Common myeloid progenitor, CD34-positive (primary cell): Measurements from ENCODE around the gene PTCH1.

Experiments used
- CTCF ChIA-PET: fragments of 350-600 bp; sonication (Branson Sonifier 250); formaldehyde crosslinking; loops from one replicate; lab custom pipeline; 2021; ENCODE audit warnings: antibody characterized with exemption; lab: Charles Lee
- POLR2A ChIA-PET: fragments of 350-600 bp; sonication (Branson Sonifier 250); formaldehyde crosslinking; loops from one replicate; lab custom pipeline; 2021; ENCODE audit warnings: antibody characterized with exemption; lab: Charles Lee
- DNase-seq, 3 donors: peaks; one replicate each; pipeline versions ENCODE4 v3.0.0 to v3.0.0-alpha.2; 2013
- H3K27ac ChIP-seq, 2 experiments: 1 replicate in 1 of 2; 2 replicates in 1 of 2; pipeline ENCODE4 v1.7.0; 2013; ENCODE audit warnings: inconsistent platforms in 2 of 2, low read length in 2 of 2, mild to moderate bottlenecking in 2 of 2, low read depth in 1 of 2, moderate library complexity in 1 of 2; ENCODE audit not compliant: severe bottlenecking in 2 of 2, insufficient read depth in 1 of 2, poor library complexity in 1 of 2
- H3K27me3 ChIP-seq, 5 experiments: replicated peaks in 2 of 5; 1 replicate in 3 of 5; 2 replicates in 2 of 5; pipeline versions ENCODE4 v1.6.1 to v1.7.0; 2013; ENCODE audit warnings: low read length in 4 of 5, mild to moderate bottlenecking in 2 of 5, moderate library complexity in 2 of 5, inconsistent platforms in 1 of 5; ENCODE audit not compliant: insufficient read depth in 5 of 5, control insufficient read depth in 4 of 5
- H3K36me3 ChIP-seq, 4 experiments: 1 replicate in 2 of 4; 2 replicates in 2 of 4; pipeline versions ENCODE4 v1.6.1 to v1.7.0; 2013; ENCODE audit warnings: low read length in 3 of 4, control low read depth in 1 of 4, mild to moderate bottlenecking in 1 of 4; ENCODE audit not compliant: control insufficient read depth in 4 of 4, insufficient read depth in 4 of 4
- H3K4me1 ChIP-seq, 4 experiments: 1 replicate in 3 of 4; 2 replicates in 1 of 4; pipeline versions ENCODE4 v1.6.1 to v1.7.1; 2013; ENCODE audit warnings: low read length in 3 of 4, mild to moderate bottlenecking in 3 of 4, control low read depth in 1 of 4, inconsistent platforms in 1 of 4, moderate library complexity in 1 of 4; ENCODE audit not compliant: control insufficient read depth in 4 of 4, insufficient read depth in 4 of 4; ENCODE audit errors: control extremely low read depth in 1 of 4
- H3K4me3 ChIP-seq, 7 experiments: 1 replicate in 4 of 7; 2 replicates in 3 of 7; pipeline versions ENCODE4 v1.5.1 to v1.7.0; 2013; ENCODE audit warnings: mild to moderate bottlenecking in 7 of 7, low read length in 6 of 7, moderate library complexity in 6 of 7, inconsistent platforms in 2 of 7, low read depth in 2 of 7, control low read depth in 1 of 7; ENCODE audit not compliant: insufficient read depth in 4 of 7, control insufficient read depth in 1 of 7; ENCODE audit errors: extremely low read depth in 1 of 7
- H3K9me3 ChIP-seq, 5 experiments: 1 replicate in 4 of 5; 2 replicates in 1 of 5; pipeline versions ENCODE4 v1.6.1 to v1.7.1; 2013; ENCODE audit warnings: low read length in 4 of 5, mild to moderate bottlenecking in 2 of 5, inconsistent platforms in 1 of 5, low read depth in 1 of 5, moderate library complexity in 1 of 5; ENCODE audit not compliant: control insufficient read depth in 4 of 5, insufficient read depth in 2 of 5; ENCODE audit errors: control extremely low read depth in 1 of 5
- WGBS: methylation state at CpG from one replicate; pipeline ENCODE4 v1.1.5; 2013; ENCODE audit not compliant: insufficient coverage; 5-methylcytosine and 5-hydroxymethylcytosine counted together

PTCH1 gene

DNA sequence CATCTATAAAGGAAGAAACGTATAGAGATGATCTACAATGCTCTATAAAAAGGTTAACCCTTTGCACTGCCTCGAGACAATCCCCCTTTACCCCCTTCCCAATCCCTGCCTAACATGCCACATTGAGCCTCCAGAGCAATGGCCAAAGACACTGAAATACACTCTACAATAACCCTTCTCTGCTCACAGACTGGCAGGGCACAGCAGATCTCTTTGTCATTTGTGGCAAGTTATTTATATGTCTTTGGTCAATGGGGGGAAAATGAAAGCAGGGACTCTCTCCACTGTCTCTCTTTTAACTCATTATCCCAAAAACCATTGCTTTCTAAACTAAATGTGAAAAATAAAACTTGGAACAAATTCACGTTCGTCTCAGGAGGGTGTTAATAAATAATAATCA, 51.7 kb downstream of the PTCH1 start:
- DNase-seq, result no peak
- H3K27me3 ChIP-seq, result peaks cover 0 to 81% (median 41%) of the 10 kb centered on the region in 5 experiments
- no peaks in the 10 kb centered on the region for H3K36me3 ChIP-seq
- H3K4me1 ChIP-seq, result peaks cover 2 to 27% (median 26%) of the 10 kb centered on the region in 4 experiments
- no CpG with 5 or more reads among the region's 4 CpGs for WGBS
- H3K27ac ChIP-seq, result no peak overlapping the region
- peaks cover 0 to 9% (median 2%) of the 10 kb centered on the region in 5 experiments for H3K9me3 ChIP-seq
- no peak overlapping the region for H3K4me3 ChIP-seq
- ChIA-PET CTCF (no interaction called here), POLR2A (no interaction called here)

DNA sequence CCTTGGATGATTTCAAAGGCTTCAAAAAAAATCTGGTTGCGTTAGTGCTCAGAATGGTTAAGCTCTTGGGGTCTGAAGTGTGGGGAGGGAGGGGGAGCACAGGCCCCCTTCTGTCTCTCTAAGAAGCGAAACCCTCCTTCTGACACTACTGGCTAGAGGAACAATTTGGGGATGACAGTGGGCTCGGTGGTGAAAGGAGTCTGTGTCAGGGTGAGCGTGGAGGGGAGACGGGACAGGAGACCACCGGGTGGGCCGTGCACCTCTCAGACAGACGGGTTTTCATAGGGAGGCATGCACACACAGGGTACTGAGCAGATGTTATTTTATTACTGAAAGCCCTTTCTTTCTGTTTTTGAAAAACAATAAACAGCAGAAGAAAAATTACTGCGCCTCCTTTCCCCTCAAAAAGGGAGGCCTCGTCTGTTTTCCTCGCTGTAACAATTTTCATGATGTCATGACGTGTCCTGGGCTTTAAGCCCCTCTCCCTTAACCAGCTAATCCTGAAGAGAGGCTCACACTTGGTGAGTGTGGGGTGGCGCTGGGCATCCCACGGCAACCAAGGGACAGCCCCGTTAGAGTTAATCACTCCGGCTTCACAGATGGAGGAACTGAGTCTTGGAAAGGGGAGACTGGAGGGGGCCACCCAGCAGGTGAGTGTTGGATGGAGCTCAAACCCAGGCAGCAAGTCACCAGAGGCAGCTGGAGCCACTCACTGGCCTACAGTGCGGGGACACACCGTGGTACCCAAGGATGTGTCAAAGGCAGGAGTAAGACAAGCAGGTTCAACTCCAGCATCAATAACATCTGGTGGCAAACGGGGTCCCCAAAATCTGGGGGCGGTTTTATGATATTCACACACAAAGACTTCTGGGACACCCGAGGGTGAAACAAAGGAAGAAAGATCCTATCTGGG, 53.4 kb downstream of the PTCH1 start:
- peak in 1 of 3 donors; percentile 7 for DNase-seq
- H3K4me1 ChIP-seq, result peaks cover 2 to 27% (median 26%) of the 10 kb centered on the region in 4 experiments
- H3K27me3 ChIP-seq, result peaks cover 2 to 81% (median 43%) of the 10 kb centered on the region in 5 experiments
- ChIA-PET POLR2A (interaction anchor here (0.8 kb wide), 1 partner anchor 162 kb away, joined by 3 read pairs; no protein-coding TSS in a partner anchor), CTCF (interaction anchor here (0.9 to 1.3 kb wide), 3 partner anchors 8 to 37 kb away, joined by 4 to 6 read pairs (median 4); no protein-coding TSS in a partner anchor)
- peak overlapping the region in 1 of 2 experiments; percentile 51 for H3K27ac ChIP-seq
- H3K4me3 ChIP-seq, result peak overlapping the region in 5 of 7 experiments; percentile 1 to 63 (median 38)
- H3K9me3 ChIP-seq, result peaks cover 0 to 9% (median 2%) of the 10 kb centered on the region in 5 experiments
- no peaks in the 10 kb centered on the region for H3K36me3 ChIP-seq
- WGBS, result 39% methylated on average over 16 of the region's 21 CpGs

- DNase-seq, result peak; percentile 96 to 99 (median 98)
- CTCF ChIA-PET, result interaction anchor here (0.9 to 1.3 kb wide), 2 partner anchors 9 to 38 kb away, joined by 4 read pairs; no protein-coding TSS in a partner anchor
- Histone ChIP-seq H3K4me3 (peak overlapping the region in 5 of 7 experiments; percentile 21 to 63 (median 50)), H3K27ac (peak overlapping the region in 1 of 2 experiments; percentile 51), H3K36me3 (no peaks in the 10 kb centered on the region), H3K27me3 (peaks cover 2 to 82% (median 45%) of the 10 kb centered on the region in 5 experiments), H3K4me1 (peaks cover 2 to 27% (median 26%) of the 10 kb centered on the region in 4 experiments), H3K9me3 (peaks cover 0 to 9% (median 0%) of the 10 kb centered on the region in 5 experiments)
- POLR2A ChIA-PET, result interaction anchor here (0.6 to 0.8 kb wide), 2 partner anchors 161 to 761 kb away, joined by 3 read pairs; no protein-coding TSS in a partner anchor
- WGBS, result 0% methylated on average over 18 of the region's 30 CpGs
These were observed 54.3 kb downstream of the PTCH1 start for GRCh38 chr9:95462249-95463147.

DNA sequence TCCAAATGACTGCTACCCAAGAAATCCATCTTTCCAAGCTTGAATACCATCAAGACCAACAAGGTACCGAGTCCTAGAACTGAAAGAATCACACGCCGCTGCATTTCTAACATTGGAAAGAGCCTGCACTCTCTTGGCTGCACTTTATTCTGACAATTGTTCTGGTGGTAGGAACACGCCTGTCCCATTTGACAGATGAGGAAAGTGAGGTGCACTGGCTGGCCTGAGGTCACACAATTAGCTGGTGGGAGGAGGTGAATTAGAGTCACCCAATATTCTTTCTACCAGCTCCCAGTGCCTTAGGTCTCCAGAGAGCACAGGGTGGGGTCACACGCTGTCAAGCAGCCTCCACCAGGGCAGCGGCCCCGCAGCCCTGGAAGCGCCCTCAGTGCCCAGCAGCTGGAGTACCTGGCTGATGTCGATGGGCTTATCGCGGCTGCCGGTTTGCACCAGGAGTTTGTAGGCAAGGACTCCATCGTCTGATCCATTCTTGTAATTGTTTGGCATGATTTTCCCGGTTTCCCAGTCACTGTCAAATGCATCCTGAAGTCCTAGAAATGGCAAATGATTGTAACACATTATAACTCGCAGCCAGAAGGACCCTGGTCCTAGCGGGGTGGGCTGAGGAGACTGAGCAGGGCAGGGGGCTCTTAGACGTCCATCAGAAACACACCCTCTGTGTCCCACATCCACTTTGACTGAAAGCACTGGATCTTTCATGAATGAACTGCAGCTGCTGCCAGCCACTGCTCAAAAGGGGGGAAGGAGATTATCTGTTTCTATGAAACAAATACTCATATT, 55.1 kb downstream of the PTCH1 start:
- no peaks in the 10 kb centered on the region for H3K36me3 ChIP-seq
- H3K4me3 ChIP-seq, result peak overlapping the region in 4 of 7 experiments; percentile 8 to 62 (median 36)
- H3K27me3 ChIP-seq, result peaks cover 2 to 77% (median 42%) of the 10 kb centered on the region in 5 experiments
- POLR2A ChIA-PET, result interaction anchor here (0.6 kb wide), 1 partner anchor 761 kb away, joined by 3 read pairs; no protein-coding TSS in a partner anchor
- CTCF ChIA-PET, result interaction anchor here (1.3 kb wide), 1 partner anchor 10 kb away, joined by 4 read pairs; no protein-coding TSS in a partner anchor
- peaks cover 0 to 5% (median 0%) of the 10 kb centered on the region in 5 experiments for H3K9me3 ChIP-seq
- WGBS, result 95% methylated on average over 11 of the region's 17 CpGs
- DNase-seq, result peak in 1 of 3 donors; percentile 12
- peaks cover 2 to 27% (median 26%) of the 10 kb centered on the region in 4 experiments for H3K4me1 ChIP-seq
- H3K27ac ChIP-seq, result no peak overlapping the region

- WGBS, result 90% methylated on average over 8 of the region's 13 CpGs
- Histone ChIP-seq H3K4me1 (peaks cover 2 to 27% (median 26%) of the 10 kb centered on the region in 4 experiments), H3K9me3 (peaks cover 0 to 6% (median 0%) of the 10 kb centered on the region in 5 experiments), H3K27ac (no peak overlapping the region), H3K4me3 (no peak overlapping the region), H3K27me3 (peaks cover 2 to 77% (median 42%) of the 10 kb centered on the region in 5 experiments), H3K36me3 (no peaks in the 10 kb centered on the region)
- DNase-seq, result no peak
- CTCF ChIA-PET, result interaction anchor here (1.0 kb wide), 1 partner anchor 9 kb away, joined by 3 read pairs; no protein-coding TSS in a partner anchor
- POLR2A ChIA-PET, result no interaction called here
These were observed 56.1 kb downstream of the PTCH1 start for GRCh38 chr9:95460518-95461164.
